Ascending aorta (tissue), 2 donors: ENCODE results near the gene SPEM3. TPM values are rescaled to one million over a fixed set of nuclear protein-coding genes. Genes with fewer than 3 reads are reported as not detected.
A peak's percentile ranks its signal among the peaks of the same experiment; 100 is the strongest.
"Not testable (repeated sequence)": the region's sequence is repeated elsewhere in the genome, so short reads cannot be mapped to it uniquely, and the experiment has no call there.

Experiments
- DNase-seq, 2 donors: peaks; one replicate each; pipeline ENCODE4 v3.0.0-alpha.2; 2019; ENCODE audit warnings: low spot score in 2 of 2
- H3K27ac ChIP-seq, 2 donors: fragments of 200-600 bp; sonication (generic); one replicate each; pipeline ENCODE4 v1.5.1; 2016 to 2017; ENCODE audit warnings: mild to moderate bottlenecking in 1 of 2
- H3K27me3 ChIP-seq: fragments of 200-600 bp; sonication (generic); one replicate; pipeline ENCODE4 v1.5.1; 2017
- H3K36me3 ChIP-seq, 2 donors: fragments of 200-600 bp; sonication (generic); one replicate each; pipeline ENCODE4 v1.5.1; 2016
- H3K4me1 ChIP-seq, 2 donors: fragments of 200-600 bp; sonication (generic); one replicate each; pipeline ENCODE4 v1.5.1; 2016 to 2017; ENCODE audit warnings: mild to moderate bottlenecking in 1 of 2
- H3K4me3 ChIP-seq, 2 donors: fragments of 200-600 bp; sonication (generic); one replicate each; pipeline ENCODE4 v1.5.1; 2016 to 2017; ENCODE audit warnings: mild to moderate bottlenecking in 1 of 2
- H3K9me3 ChIP-seq, 2 donors: fragments of 200-600 bp; sonication (generic); one replicate each; pipeline ENCODE4 v1.5.1; 2016
- intact Hi-C: fragments of 100-400 bp; cut with DNase I; formaldehyde crosslinking; loops from one replicate; pipeline ENCODE4 v1.15.1; 2023
- total RNA-seq: library from RNA; depleted of rRNA; stranded (reverse); fragments of >200 nt; gene quantifications from one replicate; pipeline ENCODE4 v1.1.0, GENCODE V29; 2016
- TF ChIP-seq, protein P1 (sequence below), 3 experiments: fragments of 200-600 bp in 2 of 3; fragments of 450-650 bp in 1 of 3; sonication (generic) in 2 of 3; IDR thresholded peaks; one replicate each; pipeline ENCODE4 v1.5.1; 2016 to 2019; ENCODE audit warnings: antibody characterized with exemption in 3 of 3, mild to moderate bottlenecking in 1 of 3, moderate library complexity in 1 of 3

The SPEM3 gene
- total RNA-seq, 1 donor from 2014 or later, result not detected

DNA sequence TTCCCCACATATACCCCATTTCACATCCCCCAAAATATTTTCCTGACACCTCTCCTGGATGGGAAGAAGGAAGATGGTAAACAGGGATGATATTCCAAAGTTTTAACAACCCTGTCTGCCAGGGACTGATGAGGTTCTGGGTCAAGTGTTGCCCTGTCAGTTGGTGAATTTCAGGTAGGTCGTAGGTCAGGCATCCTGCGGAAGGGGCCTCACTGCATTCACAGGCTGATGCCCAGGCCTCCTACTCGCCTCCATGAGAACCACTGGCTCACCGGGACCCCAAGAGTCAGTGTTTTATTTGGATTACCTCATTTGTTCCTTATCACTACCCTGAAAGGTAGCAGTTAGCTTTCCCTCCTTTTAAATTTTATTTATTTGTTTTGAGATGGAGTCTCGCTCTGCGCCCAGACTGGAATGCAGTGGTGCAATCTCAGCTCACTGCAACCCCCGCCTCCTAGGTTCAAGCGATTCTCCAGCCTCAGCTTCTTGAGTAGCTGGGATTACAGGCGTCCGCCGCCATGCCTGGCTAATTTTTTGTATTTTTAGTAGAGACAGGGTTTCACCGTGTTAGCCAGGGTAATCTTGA, 40.2 kb downstream of the SPEM3 start:
- no peak for DNase-seq
- Histone ChIP-seq H3K27ac (no peak overlapping the region), H3K36me3 (peaks cover 22 to 25% of the 10 kb centered on the region in 2 donors), H3K4me3 (no peak overlapping the region), H3K4me1 (peaks cover 0 to 22% of the 10 kb centered on the region in 2 donors), H3K9me3 (no peaks in the 10 kb centered on the region), H3K27me3 (no peaks in the 10 kb centered on the region)
- TF ChIP-seq, protein P1, sequence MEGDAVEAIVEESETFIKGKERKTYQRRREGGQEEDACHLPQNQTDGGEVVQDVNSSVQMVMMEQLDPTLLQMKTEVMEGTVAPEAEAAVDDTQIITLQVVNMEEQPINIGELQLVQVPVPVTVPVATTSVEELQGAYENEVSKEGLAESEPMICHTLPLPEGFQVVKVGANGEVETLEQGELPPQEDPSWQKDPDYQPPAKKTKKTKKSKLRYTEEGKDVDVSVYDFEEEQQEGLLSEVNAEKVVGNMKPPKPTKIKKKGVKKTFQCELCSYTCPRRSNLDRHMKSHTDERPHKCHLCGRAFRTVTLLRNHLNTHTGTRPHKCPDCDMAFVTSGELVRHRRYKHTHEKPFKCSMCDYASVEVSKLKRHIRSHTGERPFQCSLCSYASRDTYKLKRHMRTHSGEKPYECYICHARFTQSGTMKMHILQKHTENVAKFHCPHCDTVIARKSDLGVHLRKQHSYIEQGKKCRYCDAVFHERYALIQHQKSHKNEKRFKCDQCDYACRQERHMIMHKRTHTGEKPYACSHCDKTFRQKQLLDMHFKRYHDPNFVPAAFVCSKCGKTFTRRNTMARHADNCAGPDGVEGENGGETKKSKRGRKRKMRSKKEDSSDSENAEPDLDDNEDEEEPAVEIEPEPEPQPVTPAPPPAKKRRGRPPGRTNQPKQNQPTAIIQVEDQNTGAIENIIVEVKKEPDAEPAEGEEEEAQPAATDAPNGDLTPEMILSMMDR (IDR thresholded peaks at IDR 0.05), result no peak
- intact Hi-C loops, result no loop called here

DNA sequence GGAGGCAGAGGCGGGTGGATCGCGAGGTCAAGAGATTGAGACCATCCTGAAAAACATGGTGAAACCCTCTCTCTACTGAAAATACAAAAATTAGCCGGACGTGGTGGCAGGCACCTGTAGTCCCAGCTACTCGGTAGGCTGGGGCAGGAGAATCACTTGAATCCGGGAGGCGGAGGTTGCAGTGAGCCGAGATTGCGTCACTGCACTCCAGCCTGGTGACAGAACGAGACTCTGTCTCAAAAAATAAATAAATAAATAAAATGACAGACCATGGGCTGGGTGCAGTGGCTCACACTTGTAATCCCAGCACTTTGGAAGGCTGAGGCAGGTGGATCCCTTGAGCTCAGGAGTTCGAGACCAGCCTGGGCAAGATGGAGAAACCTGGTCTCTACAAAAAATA, 41.2 kb downstream of the SPEM3 start:
- Histone ChIP-seq H3K36me3 (peaks cover 14 to 16% of the 10 kb centered on the region in 2 donors), H3K4me1 (peaks cover 0 to 25% of the 10 kb centered on the region in 2 donors)
- H3K27me3 ChIP-seq, H3K4me3 ChIP-seq, DNase-seq, H3K9me3 ChIP-seq, intact Hi-C loops, H3K27ac ChIP-seq: not testable (repeated sequence)

DNA sequence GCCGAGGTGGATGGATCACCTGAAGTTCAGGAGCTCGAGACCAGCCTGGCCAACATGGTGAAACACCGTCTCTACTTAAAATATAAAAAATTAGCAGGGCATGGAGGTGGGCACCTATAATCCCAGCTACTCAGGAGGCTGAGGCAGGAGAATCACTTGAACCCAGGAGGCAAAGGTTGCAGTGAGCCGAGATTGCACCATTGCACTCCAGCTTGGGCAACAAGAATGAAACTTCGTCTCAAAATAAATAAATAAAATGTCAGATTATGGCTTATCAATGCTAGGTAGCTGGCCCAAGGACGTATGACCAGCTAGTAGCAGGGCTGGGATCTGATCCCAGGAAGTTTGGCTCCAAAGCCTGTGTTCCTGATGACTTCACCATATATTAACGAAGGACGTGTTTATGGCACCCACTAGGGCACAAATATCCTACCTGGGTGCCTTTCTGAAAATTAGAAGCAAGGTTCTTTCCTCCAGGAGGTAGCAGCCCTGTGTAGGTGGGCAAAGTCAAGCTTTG, 41.9 kb downstream of the SPEM3 start:
- H3K27ac ChIP-seq, H3K27me3 ChIP-seq, intact Hi-C loops, H3K9me3 ChIP-seq, H3K4me3 ChIP-seq, DNase-seq: not testable (repeated sequence)
- peaks cover 12% of the 10 kb centered on the region in 2 donors for H3K36me3 ChIP-seq
- H3K4me1 ChIP-seq, result peaks cover 0 to 28% of the 10 kb centered on the region in 2 donors

DNA sequence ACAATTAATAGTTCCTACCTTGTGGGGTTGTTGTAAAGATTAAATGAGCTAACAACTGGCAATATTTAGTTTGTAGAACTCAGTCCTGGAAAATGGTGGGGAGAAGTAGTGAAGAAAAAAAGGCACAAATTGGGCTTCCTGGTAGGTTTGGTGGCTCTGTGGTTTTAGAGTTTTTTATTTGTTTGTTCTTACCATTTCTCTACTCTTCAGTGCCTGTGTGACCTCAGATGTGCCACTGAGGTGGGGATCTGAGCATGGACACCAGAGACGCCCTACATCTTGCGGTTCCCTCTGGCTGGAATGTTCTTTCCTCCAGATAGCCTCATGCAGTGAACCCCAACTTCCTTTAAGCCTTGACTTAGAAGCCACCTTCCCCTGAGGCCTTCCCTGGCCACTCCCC, 43.1 kb downstream of the SPEM3 start:
- TF ChIP-seq, protein P1 (IDR thresholded peaks at IDR 0.05), result no peak
- Histone ChIP-seq H3K36me3 (no peaks in the 10 kb centered on the region), H3K4me1 (peaks cover 6 to 32% of the 10 kb centered on the region in 2 donors), H3K4me3 (no peak overlapping the region), H3K27me3 (no peaks in the 10 kb centered on the region), H3K27ac (no peak overlapping the region), H3K9me3 (no peaks in the 10 kb centered on the region)
- intact Hi-C loops, result no loop called here
- DNase-seq, result no peak

DNA sequence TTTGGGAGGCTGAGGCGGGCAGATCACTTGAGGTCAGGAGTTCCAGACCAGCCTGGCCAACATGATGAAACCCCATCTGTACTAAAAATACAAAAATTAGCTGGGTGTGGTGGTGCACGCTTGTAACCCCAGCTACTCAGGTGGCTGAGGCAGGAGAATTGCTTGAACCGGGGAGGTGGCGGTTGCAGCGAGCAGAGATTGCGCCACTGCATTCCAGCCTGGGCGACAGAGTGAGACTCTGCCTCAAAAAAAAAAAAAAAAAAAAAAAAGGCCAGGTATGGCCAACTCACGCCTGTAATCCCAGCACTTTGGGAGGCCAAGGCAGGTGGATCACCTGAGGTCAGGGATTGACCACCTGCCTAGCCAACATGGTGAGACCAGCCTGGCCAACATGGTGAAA, 46.1 kb downstream of the SPEM3 start:
- peaks cover 14 to 35% of the 10 kb centered on the region in 2 donors for H3K4me1 ChIP-seq

DNA sequence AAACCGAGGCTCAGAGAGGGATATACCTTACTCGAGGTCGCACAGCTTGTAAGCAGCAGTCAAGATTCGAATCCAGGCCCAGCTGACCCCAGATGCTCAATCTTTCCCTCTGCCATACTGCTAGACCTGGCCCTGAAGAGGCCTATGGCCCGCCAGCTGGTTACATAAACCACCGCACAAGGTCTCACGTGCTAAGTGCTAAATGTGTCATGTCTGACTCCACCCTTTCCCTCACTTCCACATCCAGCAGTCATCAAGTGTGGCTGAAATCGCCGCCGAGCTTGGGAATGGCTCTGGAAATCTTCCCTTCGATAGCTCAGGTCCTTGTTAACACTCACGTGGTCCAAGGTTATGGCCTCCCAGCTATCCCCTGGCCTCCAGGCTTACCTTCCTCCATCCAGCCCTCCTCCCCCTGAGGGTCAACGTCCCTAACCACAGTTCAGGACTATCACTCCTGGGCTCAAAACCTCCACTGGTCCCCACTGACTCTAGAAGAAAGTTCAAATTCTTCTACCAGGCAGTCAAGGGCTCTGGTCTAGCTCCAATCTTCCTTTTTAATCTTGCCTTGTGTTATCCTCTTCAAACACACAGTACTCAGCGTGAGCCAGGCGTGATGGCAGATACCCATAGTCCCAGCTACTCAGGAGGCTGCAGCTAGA, 47.2 kb downstream of the SPEM3 start:
- intact Hi-C loops, result loop anchor here (2.0 kb wide), 1 partner anchor 19 kb away; no protein-coding TSS in a partner anchor
- Histone ChIP-seq H3K9me3 (no peaks in the 10 kb centered on the region), H3K27ac (peak overlapping the region; percentile 100), H3K36me3 (peaks cover 0 to 3% of the 10 kb centered on the region in 2 donors), H3K4me3 (no peak overlapping the region), H3K27me3 (no peaks in the 10 kb centered on the region), H3K4me1 (peaks cover 14 to 37% of the 10 kb centered on the region in 2 donors)
- peak in 1 of 2 donors; percentile 79 for DNase-seq
- TF ChIP-seq, protein P1 (IDR thresholded peaks at IDR 0.05), result no peak

More for the DNA sequence above, 46.1 kb downstream of the SPEM3 start:
- intact Hi-C loops, DNase-seq, H3K4me3 ChIP-seq, H3K9me3 ChIP-seq, H3K36me3 ChIP-seq, H3K27me3 ChIP-seq: not testable (repeated sequence)
- H3K27ac ChIP-seq, result peak overlapping the region in 1 of 2 donors; percentile 29

DNA sequence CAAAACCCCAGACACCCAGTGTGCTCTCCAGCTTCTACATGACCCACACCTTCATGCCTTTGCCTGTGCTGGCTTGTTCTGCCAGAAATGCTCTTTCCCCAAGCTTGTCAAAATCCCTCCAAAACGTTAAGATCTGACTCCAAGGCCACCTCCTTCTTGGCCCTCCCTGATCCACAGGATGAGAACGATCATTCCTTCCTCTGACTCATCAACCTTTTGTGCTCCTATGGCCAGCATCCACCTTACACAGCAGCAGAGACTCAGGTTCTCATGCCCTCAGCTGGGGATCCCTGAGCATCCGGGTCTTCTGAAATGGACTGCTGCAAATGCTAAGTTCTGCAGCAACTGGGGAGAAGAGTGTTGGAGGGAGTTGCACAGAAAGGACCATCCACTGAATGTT, 47.8 kb downstream of the SPEM3 start:
- Histone ChIP-seq H3K27me3 (no peaks in the 10 kb centered on the region), H3K4me3 (no peak overlapping the region), H3K27ac (peak overlapping the region; percentile 100), H3K4me1 (peaks cover 14 to 37% of the 10 kb centered on the region in 2 donors), H3K9me3 (no peaks in the 10 kb centered on the region), H3K36me3 (peaks cover 0 to 3% of the 10 kb centered on the region in 2 donors)
- intact Hi-C loops, result loop anchor here (2.0 kb wide), 1 partner anchor 20 kb away; no protein-coding TSS in a partner anchor
- no peak for DNase-seq
- TF ChIP-seq, protein P1 (IDR thresholded peaks at IDR 0.05), result no peak
